ENCODE results near the gene S100A2.

S100A2 gene

GRCh38 chr1:153568367-153569099 lies 2.9 kb upstream of the S100A2 start:
- Histone ChIP-seq H3K9me3 (ENCODE audit: control insufficient read depth, low read length) (no peaks in the 10 kb centered on the region), H3K4me3 (ENCODE audit: low read depth, low read length) (peak overlapping the region; percentile 35), H3K9ac (no peak overlapping the region), H3K36me3 (ENCODE audit: control insufficient read depth, insufficient read depth, low read length) (no peaks in the 10 kb centered on the region), H2AFZ (peak overlapping the region; percentile 83), H3K27me3 (ENCODE audit: control insufficient read depth, insufficient read depth, low read length) (no peaks in the 10 kb centered on the region), H3K27ac (peak overlapping the region; percentile 30), H3K79me2 (no peaks in the 10 kb centered on the region), H3K4me1 (no peaks in the 10 kb centered on the region), H3K4me2 (ENCODE audit: low read length) (peak overlapping the region; percentile 81)
- peak; percentile 93 for TF ChIP-seq CTCF (IDR thresholded peaks at IDR 0.05)

DNA sequence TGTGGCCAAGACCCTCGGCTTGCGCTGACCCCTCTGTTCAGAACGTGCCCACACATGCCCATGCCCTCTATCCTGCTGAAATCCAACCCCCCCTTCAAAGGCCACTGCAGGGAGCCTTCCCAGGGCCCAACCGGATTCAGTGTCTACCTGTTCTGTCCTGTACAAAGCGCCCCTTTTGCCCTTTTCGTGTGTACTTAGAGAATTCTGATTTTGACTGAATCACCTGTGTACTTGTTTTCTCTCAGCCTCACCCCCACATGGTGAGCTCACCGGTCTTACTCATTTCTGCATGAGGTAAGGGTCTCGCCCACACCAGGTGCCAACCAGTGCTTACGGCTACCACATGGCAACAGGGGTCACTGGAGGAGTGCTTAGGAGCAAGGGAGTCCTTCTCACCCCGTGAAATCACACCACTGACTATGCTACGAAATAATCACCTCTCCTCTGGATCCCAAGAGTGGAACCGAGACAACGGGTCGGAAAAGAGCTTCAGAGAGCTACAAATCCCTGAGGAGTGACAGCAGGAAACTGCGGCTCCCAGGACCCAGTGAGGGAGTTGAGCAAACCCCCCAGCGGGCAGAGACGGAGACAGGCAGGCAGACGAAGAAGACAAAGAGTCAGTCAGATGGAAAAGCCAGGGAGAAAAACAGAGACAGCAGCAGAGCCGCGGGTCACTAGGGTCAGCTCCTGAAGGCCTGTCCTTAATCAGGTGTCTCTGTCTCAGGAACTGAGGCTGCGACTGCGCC lies 2.1 kb upstream of the S100A2 start:
- Histone ChIP-seq H3K4me3 (ENCODE audit: low read depth, low read length) (no peak overlapping the region), H3K9ac (no peak overlapping the region)

DNA sequence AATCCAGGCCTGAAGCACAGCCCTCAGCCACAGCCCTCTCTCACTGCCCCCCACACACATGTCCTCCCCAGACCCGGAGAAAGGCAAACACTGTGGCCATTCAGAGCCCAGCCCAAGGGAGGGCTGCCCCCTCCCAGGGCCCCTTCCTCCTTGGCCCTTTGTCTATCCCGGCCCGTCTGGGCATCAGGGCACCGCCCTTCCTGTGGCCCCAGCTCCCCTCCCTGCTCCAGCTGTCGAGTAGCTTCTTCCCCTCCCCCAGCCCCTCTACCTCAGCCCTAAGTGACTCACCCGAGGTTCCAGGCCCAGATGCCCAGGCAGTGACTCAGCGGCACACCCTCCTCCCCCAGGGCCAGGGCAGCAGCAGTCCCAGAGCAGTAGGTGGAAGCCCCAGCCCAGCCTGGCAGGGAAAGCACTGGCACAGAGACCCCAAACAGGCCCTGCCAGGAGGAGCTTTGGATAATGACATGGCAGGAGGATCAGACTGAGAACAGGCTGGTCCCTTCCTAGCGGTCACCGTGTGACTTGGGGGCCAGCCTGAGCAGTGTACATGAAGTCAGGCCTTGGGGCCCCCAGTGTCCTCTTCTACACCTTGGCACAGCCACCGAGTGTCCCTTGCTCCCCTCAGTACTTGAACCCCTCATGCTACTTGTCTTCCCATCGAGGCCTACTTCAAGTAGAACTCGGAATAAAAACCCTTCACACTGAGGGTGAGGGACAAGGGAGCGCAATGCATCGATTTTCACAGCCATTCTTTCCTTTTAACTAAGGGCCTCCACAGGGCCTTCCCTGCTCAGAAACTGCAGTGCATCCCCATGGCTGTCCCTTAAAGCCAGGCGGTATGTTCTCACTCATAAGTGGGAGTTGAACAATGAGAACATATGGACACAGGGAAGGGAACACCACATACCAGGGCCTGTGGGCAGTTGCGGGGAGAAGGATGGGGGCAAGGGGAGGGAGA lies 1.0 kb upstream of the S100A2 start:
- H3K9ac ChIP-seq: no peak overlapping the region
- no peak overlapping the region for H2AFZ ChIP-seq
- no peak for TF ChIP-seq CTCF (IDR thresholded peaks at IDR 0.05)
- no peaks in the 10 kb centered on the region for H3K79me2 ChIP-seq
- H3K4me3 ChIP-seq (ENCODE audit: low read depth, low read length): no peak overlapping the region
- H3K36me3 ChIP-seq (ENCODE audit: control insufficient read depth, insufficient read depth, low read length): no peaks in the 10 kb centered on the region
- H3K9me3 ChIP-seq (ENCODE audit: control insufficient read depth, low read length): no peaks in the 10 kb centered on the region
- no peaks in the 10 kb centered on the region for H3K27me3 ChIP-seq (ENCODE audit: control insufficient read depth, insufficient read depth, low read length)
- no peak overlapping the region for H3K27ac ChIP-seq
- H3K4me2 ChIP-seq (ENCODE audit: low read length): no peak overlapping the region
- H3K4me1 ChIP-seq: no peaks in the 10 kb centered on the region

More for the DNA sequence above, 2.1 kb upstream of the S100A2 start:
- no peaks in the 10 kb centered on the region for H3K4me1 ChIP-seq
- H2AFZ ChIP-seq: peak overlapping the region; percentile 83
- H3K36me3 ChIP-seq (ENCODE audit: control insufficient read depth, insufficient read depth, low read length): no peaks in the 10 kb centered on the region
- H3K27ac ChIP-seq: no peak overlapping the region
- H3K27me3 ChIP-seq (ENCODE audit: control insufficient read depth, insufficient read depth, low read length): no peaks in the 10 kb centered on the region
- no peak overlapping the region for H3K4me2 ChIP-seq (ENCODE audit: low read length)
- no peaks in the 10 kb centered on the region for H3K79me2 ChIP-seq
- no peaks in the 10 kb centered on the region for H3K9me3 ChIP-seq (ENCODE audit: control insufficient read depth, low read length)
- no peak for TF ChIP-seq CTCF (IDR thresholded peaks at IDR 0.05)

DNA sequence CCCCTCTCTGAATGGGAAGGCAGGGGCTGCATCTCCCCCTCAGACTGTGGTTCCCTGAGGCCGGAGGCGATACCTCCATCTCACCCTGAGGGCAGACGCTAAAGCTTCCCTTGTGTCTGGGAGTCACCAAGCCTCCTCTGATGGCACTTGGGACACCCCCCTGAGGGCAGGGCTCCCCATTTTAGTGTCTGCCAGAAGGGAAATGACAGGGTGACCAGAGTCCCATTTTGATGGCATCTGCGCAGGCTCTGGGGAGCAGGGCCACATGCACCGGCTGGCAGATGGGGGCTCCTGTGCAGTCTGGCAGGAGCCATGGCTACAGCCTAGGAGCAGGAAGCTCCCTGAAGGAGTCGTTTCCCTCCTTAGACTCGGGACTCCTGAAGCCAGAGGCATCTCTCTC lies 1.7 kb downstream of the S100A2 start:
- Histone ChIP-seq H3K4me2 (ENCODE audit: low read length) (no peak overlapping the region), H3K9ac (no peak overlapping the region), H3K79me2 (no peaks in the 10 kb centered on the region), H3K4me3 (ENCODE audit: low read depth, low read length) (no peak overlapping the region), H3K27ac (no peak overlapping the region), H3K4me1 (no peaks in the 10 kb centered on the region), H3K36me3 (ENCODE audit: control insufficient read depth, insufficient read depth, low read length) (no peaks in the 10 kb centered on the region), H3K9me3 (ENCODE audit: control insufficient read depth, low read length) (no peaks in the 10 kb centered on the region), H2AFZ (no peak overlapping the region), H3K27me3 (ENCODE audit: control insufficient read depth, insufficient read depth, low read length) (no peaks in the 10 kb centered on the region)
- TF ChIP-seq CTCF (IDR thresholded peaks at IDR 0.05): no peak
